GM12878 (cell line): ENCODE results near the gene CACNA2D2. TPM values are rescaled to one million over a fixed set of nuclear protein-coding genes. Genes with fewer than 3 reads are reported as not detected.

ENCODE experiments used
- ATAC-seq: fragments of 200-7000 bp; cut with Tn5 transposase; 3 replicates; pipeline ENCODE4 v1.9.1; 2020; ENCODE audit warnings: mild to moderate bottlenecking, moderate library complexity
- BruUV-seq: library from RNA; stranded (reverse); fragments of 400-500 nt; replicated peaks from 2 replicates; lab custom pipeline; 2021; lab: Mats Ljungman, UMichigan
- CTCF ChIA-PET: fragments of 300-600 bp; sonication (Branson Sonifier 250); formaldehyde crosslinking; extraction: SDS; loops from one replicate; lab custom pipeline; 2021; ENCODE audit warnings: inconsistent platforms; lab: Yijun Ruan, JAX
- POLR2A ChIA-PET: fragments of 350-600 bp; formaldehyde crosslinking; extraction: SDS; loops from one replicate; lab custom pipeline; 2021; ENCODE audit warnings: inconsistent platforms; lab: Charles Lee
- RAD21 ChIA-PET: fragments of 300-600 bp; sonication (Branson Sonifier 250); formaldehyde crosslinking; loops from one replicate; lab custom pipeline; 2023; ENCODE audit warnings: antibody characterized with exemption; ENCODE audit not compliant: unreplicated experiment; lab: Charles Lee
- SMC1A ChIA-PET: fragments of 300-600 bp; sonication (Branson Sonifier 250); formaldehyde crosslinking; loops from one replicate; lab custom pipeline; 2023; ENCODE audit not compliant: unreplicated experiment, uncharacterized antibody; lab: Charles Lee
- DNase-seq: peaks from one replicate; pipeline ENCODE4 v3.0.0-alpha.2; 2011; ENCODE audit warnings: low read depth, low spot score
- FAIRE-seq: peaks from 3 replicates; lab custom pipeline; 2011; peaks lifted over from hg19 to GRCh38; lab: Jason Lieb, UNC
- H2AFZ ChIP-seq: 2 replicates; pipeline ENCODE4 v1.6.0; 2011; ENCODE audit warnings: low read depth, low read length, control low read depth; ENCODE audit not compliant: control insufficient read depth
- H3K27ac ChIP-seq: 2 replicates; pipeline ENCODE4 v1.5.1; 2011; ENCODE audit warnings: control low read depth; ENCODE audit not compliant: control insufficient read depth, insufficient read depth
- H3K27me3 ChIP-seq, 2 experiments: replicated peaks in 1 of 2; 2 replicates each; pipeline versions ENCODE4 v1.6.0 to v1.6.1; 2011; ENCODE audit warnings: low read length in 1 of 2; ENCODE audit not compliant: control insufficient read depth in 2 of 2, insufficient read depth in 2 of 2
- H3K36me3 ChIP-seq, 2 experiments: 2 replicates each; pipeline ENCODE4 v1.5.1; 2011; ENCODE audit warnings: low read length in 1 of 2; ENCODE audit not compliant: control insufficient read depth in 2 of 2, insufficient read depth in 2 of 2
- H3K4me1 ChIP-seq: 2 replicates; pipeline ENCODE4 v1.6.1; 2011; ENCODE audit warnings: mild to moderate bottlenecking, low read length, moderate library complexity, mixed read lengths; ENCODE audit not compliant: control insufficient read depth, insufficient read depth
- H3K4me2 ChIP-seq: 2 replicates; pipeline ENCODE4 v1.6.0; 2011; ENCODE audit warnings: control low read depth; ENCODE audit not compliant: control insufficient read depth, insufficient read depth
- H3K4me3 ChIP-seq: fragments of 200-600 bp; sonication (generic); 2 replicates; pipeline ENCODE4 v1.5.1; 2016
- H3K79me2 ChIP-seq: 2 replicates; pipeline ENCODE4 v1.6.0; 2011; ENCODE audit warnings: low read length; ENCODE audit not compliant: control insufficient read depth, insufficient read depth
- H3K9ac ChIP-seq: 2 replicates; pipeline ENCODE4 v1.8.0; 2011; ENCODE audit warnings: low read length, control low read depth, mixed read lengths; ENCODE audit not compliant: control insufficient read depth, insufficient read depth
- H3K9me3 ChIP-seq: replicated peaks from 3 replicates; pipeline ENCODE4 v1.5.1; 2011; ENCODE audit warnings: mild to moderate bottlenecking, low read length; ENCODE audit not compliant: control insufficient read depth, insufficient read depth
- H4K20me1 ChIP-seq: 2 replicates; pipeline ENCODE4 v1.6.0; 2011; ENCODE audit not compliant: control insufficient read depth, insufficient read depth
- LARP7 ChIP-seq: fragments of 450-650 bp; IDR thresholded peaks from 2 replicates; pipeline ENCODE4 v1.6.1; 2017; ENCODE audit warnings: mild to moderate bottlenecking
- SP1 ChIP-seq: IDR thresholded peaks from one replicate; pipeline ENCODE4 v1.6.1; 2011; ENCODE audit warnings: low read depth, low read length
- TBL1XR1 ChIP-seq: IDR thresholded peaks from 2 replicates; pipeline ENCODE4 v1.6.1; 2012; ENCODE audit warnings: low read depth, low read length, improper control_type of control experiment
- ZSCAN29 ChIP-seq: fragments of 450-650 bp; IDR thresholded peaks from 2 replicates; pipeline ENCODE4 v1.6.1; 2017; ENCODE audit warnings: mild to moderate bottlenecking, moderate library complexity
- WGBS: methylation state at CpG from one replicate; pipeline ENCODE4 v1.1.6; 2016; ENCODE audit warnings: low lambda C conversion rate; ENCODE audit not compliant: insufficient replicate concordance, insufficient coverage; ENCODE audit errors: missing lambda C conversion rate; 5-methylcytosine and 5-hydroxymethylcytosine counted together
- in situ Hi-C: fragments of 300-500 bp; cut with MboI; formaldehyde crosslinking; loops from 9 replicates; pipeline ENCODE4 v1.14.3; 2018; ENCODE audit warnings: mixed read lengths
- intact Hi-C: fragments of 100-400 bp; cut with micrococcal nuclease; formaldehyde crosslinking; loops from one replicate; pipeline ENCODE4 v1.14.2; 2022; ENCODE audit not compliant: unreplicated experiment
- polyA plus RNA-seq, 11 experiments: library from polyadenylated mRNA; depleted of rRNA in 4 of 11; unstranded in 6 of 11; stranded (reverse) in 5 of 11; fragments of >200 nt; fragmentation: Nextera tagmentation in 4 of 11; fragmentation: Illumina TruSeq in 1 of 11; extraction: Ambion mirVana in 4 of 11; extraction: Trizol in 1 of 11; gene quantifications; 1 replicate in 1 of 11; 2 replicates in 10 of 11; pipeline versions ENCODE4 v1.2.1 to v1.2.3, GENCODE V29; 2011 to 2016; ENCODE audit warnings: inconsistent platforms in 2 of 11, missing spikeins in 2 of 11, low read depth in 1 of 11
- total RNA-seq, 4 experiments: library from RNA; depleted of rRNA in 3 of 4; stranded (reverse); fragments of >200 nt in 3 of 4; fragmentation: Illumina TruSeq in 1 of 4; extraction: Trizol in 1 of 4; gene quantifications; 2 replicates each; pipeline versions ENCODE4 v1.2.1 to v1.2.3, GENCODE V29; 2013 to 2021
- TF ChIP-seq, protein P1 (sequence below): fragments of 450-650 bp; conservative IDR thresholded peaks from 2 replicates; pipeline ENCODE4 v1.6.1; 2017; ENCODE audit warnings: mild to moderate bottlenecking, moderate library complexity
- TF ChIP-seq, protein P2 (sequence below): fragments of 450-650 bp; IDR thresholded peaks from 2 replicates; pipeline ENCODE4 v1.6.1; 2017; ENCODE audit warnings: mild to moderate bottlenecking

CACNA2D2 gene
- total and polyA plus RNA-seq, 10 of the 15 experiments (the other 5 are each of a cell fraction or from before 2014, with no cell fraction given): 0.03 to 0.07 TPM; not detected in 8

GRCh38 chr3:50410608-50411139 lies 92.8 kb downstream of the CACNA2D2 start:
- POLR2A ChIA-PET: no interaction called here
- Histone ChIP-seq H3K9ac (no peak overlapping the region), H3K4me3 (no peak overlapping the region), H3K4me2 (no peak overlapping the region), H2AFZ (no peak overlapping the region), H3K4me1 (no peaks in the 10 kb centered on the region; the same call in 1 of the 2 replicates), H4K20me1 (no peaks in the 10 kb centered on the region), H3K27me3 (0 out of 4 replicates have a peak, but pooled peaks cover 0 to 1% of the 10 kb centered on the region in 2 experiments), H3K27ac (no peak overlapping the region), H3K9me3 (no peaks in the 10 kb centered on the region), H3K36me3 (no peaks in the 10 kb centered on the region), H3K79me2 (no peaks in the 10 kb centered on the region)
- SMC1A ChIA-PET: no interaction called here
- CTCF ChIA-PET: no interaction called here
- ATAC-seq: no peak
- in situ Hi-C loops: no loop called here
- RAD21 ChIA-PET: no interaction called here
- no peak for TF ChIP-seq TBL1XR1
- no peak for TF ChIP-seq ZSCAN29
- TF ChIP-seq LARP7: no peak
- TF ChIP-seq, protein P1, sequence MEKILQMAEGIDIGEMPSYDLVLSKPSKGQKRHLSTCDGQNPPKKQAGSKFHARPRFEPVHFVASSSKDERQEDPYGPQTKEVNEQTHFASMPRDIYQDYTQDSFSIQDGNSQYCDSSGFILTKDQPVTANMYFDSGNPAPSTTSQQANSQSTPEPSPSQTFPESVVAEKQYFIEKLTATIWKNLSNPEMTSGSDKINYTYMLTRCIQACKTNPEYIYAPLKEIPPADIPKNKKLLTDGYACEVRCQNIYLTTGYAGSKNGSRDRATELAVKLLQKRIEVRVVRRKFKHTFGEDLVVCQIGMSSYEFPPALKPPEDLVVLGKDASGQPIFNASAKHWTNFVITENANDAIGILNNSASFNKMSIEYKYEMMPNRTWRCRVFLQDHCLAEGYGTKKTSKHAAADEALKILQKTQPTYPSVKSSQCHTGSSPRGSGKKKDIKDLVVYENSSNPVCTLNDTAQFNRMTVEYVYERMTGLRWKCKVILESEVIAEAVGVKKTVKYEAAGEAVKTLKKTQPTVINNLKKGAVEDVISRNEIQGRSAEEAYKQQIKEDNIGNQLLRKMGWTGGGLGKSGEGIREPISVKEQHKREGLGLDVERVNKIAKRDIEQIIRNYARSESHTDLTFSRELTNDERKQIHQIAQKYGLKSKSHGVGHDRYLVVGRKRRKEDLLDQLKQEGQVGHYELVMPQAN: no peak
- TF ChIP-seq, protein P2, sequence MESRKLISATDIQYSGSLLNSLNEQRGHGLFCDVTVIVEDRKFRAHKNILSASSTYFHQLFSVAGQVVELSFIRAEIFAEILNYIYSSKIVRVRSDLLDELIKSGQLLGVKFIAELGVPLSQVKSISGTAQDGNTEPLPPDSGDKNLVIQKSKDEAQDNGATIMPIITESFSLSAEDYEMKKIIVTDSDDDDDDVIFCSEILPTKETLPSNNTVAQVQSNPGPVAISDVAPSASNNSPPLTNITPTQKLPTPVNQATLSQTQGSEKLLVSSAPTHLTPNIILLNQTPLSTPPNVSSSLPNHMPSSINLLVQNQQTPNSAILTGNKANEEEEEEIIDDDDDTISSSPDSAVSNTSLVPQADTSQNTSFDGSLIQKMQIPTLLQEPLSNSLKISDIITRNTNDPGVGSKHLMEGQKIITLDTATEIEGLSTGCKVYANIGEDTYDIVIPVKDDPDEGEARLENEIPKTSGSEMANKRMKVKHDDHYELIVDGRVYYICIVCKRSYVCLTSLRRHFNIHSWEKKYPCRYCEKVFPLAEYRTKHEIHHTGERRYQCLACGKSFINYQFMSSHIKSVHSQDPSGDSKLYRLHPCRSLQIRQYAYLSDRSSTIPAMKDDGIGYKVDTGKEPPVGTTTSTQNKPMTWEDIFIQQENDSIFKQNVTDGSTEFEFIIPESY: no peak
- no peak for TF ChIP-seq SP1
- BruUV-seq: no TSS peak
- no peak for DNase-seq
- no peak for FAIRE-seq
- intact Hi-C loops: no loop called here
- WGBS: 0% methylated on average over 3 of the region's 3 CpGs
